Measurements from ENCODE around the gene POU2AF2.

GRCh38 chr11:111327908-111328624 lies 82.5 kb downstream of the POU2AF2 start:
- no peak for TF ChIP-seq CTCF (IDR thresholded peaks at IDR 0.05; ENCODE audit: insufficient read depth, low read length)
- no peak for TF ChIP-seq REST (IDR thresholded peaks at IDR 0.05; ENCODE audit: insufficient replicate concordance, low read depth)

Data from HL-60 (cell line).